T-helper 2 cell (primary cell): ENCODE measurements around the gene NRG2.

Source experiments
- DNase-seq, 5 experiments: peaks; one replicate each; pipeline versions ENCODE4 v3.0.0 to v3.0.0-alpha.2; 2012 to 2022

NRG2 gene

GRCh38 chr5:139852696-139853095 is 190.4 kb downstream of the NRG2 start:
- no peak for DNase-seq

- no peak for DNase-seq
Measured at GRCh38 chr5:139851558-139851957, 191.5 kb downstream of the NRG2 start.

- DNase-seq, result no peak
Measured at GRCh38 chr5:139850423-139851016, 192.6 kb downstream of the NRG2 start.

GRCh38 chr5:139849942-139850341 is 193.2 kb downstream of the NRG2 start:
- no peak for DNase-seq

GRCh38 chr5:139849501-139849900 is 193.6 kb downstream of the NRG2 start:
- no peak for DNase-seq

GRCh38 chr5:139848508-139849100 is 194.5 kb downstream of the NRG2 start:
- peak in 3 of 5 experiments; percentile 13 to 38 (median 20) for DNase-seq

- DNase-seq, result peak; percentile 34 to 87 (median 62)
Measured at GRCh38 chr5:139847790-139848507, 195.2 kb downstream of the NRG2 start.

GRCh38 chr5:139847091-139847490 is 196.0 kb downstream of the NRG2 start:
- DNase-seq, result no peak

- no peak for DNase-seq
Measured at GRCh38 chr5:139845846-139846681, 197.0 kb downstream of the NRG2 start.

- peak; percentile 26 to 57 (median 44) for DNase-seq
Measured at GRCh38 chr5:139844472-139845145, 198.5 kb downstream of the NRG2 start.

- no peak for DNase-seq
Measured at GRCh38 chr5:139843991-139844390, 199.1 kb downstream of the NRG2 start.

GRCh38 chr5:139842321-139842720 is 200.8 kb downstream of the NRG2 start:
- no peak for DNase-seq

GRCh38 chr5:139841549-139841948 is 201.6 kb downstream of the NRG2 start:
- no peak for DNase-seq

GRCh38 chr5:139839918-139840317 is 203.2 kb downstream of the NRG2 start:
- no peak for DNase-seq

- no peak for DNase-seq
Measured at GRCh38 chr5:139839232-139839815, 203.8 kb downstream of the NRG2 start.

GRCh38 chr5:139838381-139839197 is 204.5 kb downstream of the NRG2 start:
- no peak for DNase-seq

- DNase-seq, result no peak
Measured at GRCh38 chr5:139837711-139838380, 205.3 kb downstream of the NRG2 start.

GRCh38 chr5:139836469-139837208 is 206.5 kb downstream of the NRG2 start:
- DNase-seq, result no peak

- no peak for DNase-seq
Measured at GRCh38 chr5:139835656-139836055, 207.4 kb downstream of the NRG2 start.

- DNase-seq, result no peak
Measured at GRCh38 chr5:139833525-139833924, 209.6 kb downstream of the NRG2 start.
